ENCODE results near the gene SPG7.

GRCh38 chr16:89460556-89460955 lies 47.6 kb upstream of the SPG7 start:
- no peak for TF ChIP-seq CTCF (IDR thresholded peaks at IDR 0.05)
- TF ChIP-seq POLR2A (IDR thresholded peaks at IDR 0.05), result no peak

Measured in heart left ventricle (tissue), 13 donors.